NCI-H345 treated with DMSO at 0.1 percent for 48 hours (cell line): ENCODE measurements around the gene GATA6.
"Not testable (repeated sequence)": the region's sequence is repeated elsewhere in the genome, so short reads cannot be mapped to it uniquely, and the experiment has no call there.

ENCODE experiments used
- DNase-seq: peaks from one replicate; lab custom pipeline; 2025; ENCODE audit not compliant: unreplicated experiment; lab: John Stamatoyannopoulos, UW

The GATA6 gene

DNA sequence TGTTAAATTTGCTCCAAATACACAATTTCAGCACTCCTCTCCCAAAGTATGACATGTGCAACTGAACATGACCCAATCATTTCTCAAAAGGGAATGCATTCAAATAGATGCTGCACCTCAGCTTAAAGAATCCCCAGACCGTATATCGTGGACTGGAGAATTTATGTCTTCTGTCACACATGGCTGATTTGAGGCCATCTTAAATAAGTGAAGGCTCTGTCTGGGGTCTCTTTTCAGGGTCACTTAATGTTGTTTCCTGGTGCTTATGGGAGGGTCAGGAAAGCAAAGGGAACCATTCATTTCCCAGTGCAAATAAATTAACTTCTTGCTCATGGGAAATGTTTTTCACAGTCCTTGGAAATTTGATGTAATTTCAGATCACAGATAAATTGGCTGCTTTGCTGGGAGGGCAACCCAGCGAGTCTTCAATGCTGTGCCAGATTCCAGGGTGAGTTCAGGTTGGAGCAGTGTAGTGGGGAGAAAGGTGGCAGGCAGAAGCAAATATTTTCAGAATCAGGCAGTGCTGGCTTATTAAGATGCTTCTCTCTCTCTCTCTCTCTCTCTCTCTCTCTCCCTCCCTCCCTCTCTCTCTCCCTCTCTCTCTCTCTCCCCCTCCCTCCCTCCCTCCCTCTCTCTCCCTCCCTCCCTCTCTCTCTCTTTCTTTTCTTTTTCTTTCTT lies 34.3 kb downstream of the GATA6 start:
- no peak for DNase-seq

DNA sequence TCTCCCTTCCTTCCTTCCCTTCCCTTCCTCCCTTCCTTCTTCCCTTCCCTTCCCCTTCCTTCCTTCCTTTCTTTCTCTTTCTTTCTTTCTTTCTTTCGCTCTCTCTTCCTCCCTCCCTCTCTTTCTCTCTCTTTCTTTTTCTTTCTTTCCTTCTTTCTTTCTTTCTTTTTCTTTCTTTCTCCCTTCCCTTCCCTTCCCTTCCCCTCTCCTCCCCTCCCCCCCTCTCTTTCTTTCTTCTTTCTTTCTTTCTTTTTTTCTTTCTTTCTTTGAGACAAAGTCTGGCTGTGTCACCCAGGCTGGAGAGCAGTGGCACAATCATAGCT lies 34.8 kb downstream of the GATA6 start:
- DNase-seq, result no peak

DNA sequence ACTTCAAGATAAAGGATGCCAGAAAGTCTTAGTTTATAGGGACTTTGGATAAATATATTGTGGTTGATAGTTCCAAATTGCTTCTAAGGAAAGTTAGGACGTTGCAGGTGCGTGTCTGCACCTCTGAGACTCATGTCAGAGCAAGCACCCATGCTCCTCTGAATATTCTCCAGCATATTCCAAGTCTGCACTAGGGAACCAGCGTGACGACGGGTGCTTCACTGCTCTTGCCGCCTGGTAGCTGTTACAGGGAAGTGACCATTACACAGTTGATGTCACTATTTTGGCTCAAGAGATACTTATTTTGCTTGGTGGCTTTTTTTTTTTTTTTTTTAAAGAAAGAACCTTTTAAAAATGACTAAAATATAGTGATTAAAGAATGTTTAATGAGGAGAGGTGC lies 35.6 kb downstream of the GATA6 start:
- DNase-seq, result no peak

DNA sequence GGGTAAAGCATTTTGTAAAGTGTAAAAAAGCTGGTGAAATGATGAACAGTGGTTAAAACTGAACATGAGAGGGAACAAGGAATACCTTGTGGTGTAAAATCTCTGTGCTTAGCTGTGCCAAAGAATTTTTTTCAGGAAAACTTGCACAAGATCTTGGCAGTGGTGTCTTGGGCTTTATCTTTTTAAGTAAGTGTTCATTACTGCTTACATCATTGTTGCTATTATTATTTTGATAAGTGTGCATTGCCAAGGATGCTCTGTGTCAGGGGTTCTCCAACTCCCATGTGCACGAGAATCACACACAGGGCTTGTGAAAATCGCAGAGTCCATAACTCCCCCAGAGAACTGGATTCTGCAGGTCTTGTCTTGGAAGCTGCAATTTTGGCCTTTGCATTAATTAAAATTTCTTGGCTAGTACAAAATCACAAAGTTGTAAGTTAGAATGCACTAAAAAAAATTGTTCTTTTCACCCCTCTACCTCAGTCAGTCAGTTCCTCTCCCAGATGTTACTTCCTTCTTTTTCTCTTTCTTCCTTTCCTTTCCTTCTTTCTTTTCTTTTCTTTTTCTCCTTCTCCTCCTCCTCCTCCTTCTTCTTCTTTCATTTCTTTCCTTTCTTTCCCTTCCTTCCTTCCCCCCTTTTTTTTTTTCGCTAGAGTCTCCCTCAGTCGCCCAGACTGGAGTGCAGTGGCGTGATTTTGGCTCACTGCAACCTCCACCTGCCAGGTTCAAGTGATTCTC lies 37.8 kb downstream of the GATA6 start:
- no peak for DNase-seq

DNA sequence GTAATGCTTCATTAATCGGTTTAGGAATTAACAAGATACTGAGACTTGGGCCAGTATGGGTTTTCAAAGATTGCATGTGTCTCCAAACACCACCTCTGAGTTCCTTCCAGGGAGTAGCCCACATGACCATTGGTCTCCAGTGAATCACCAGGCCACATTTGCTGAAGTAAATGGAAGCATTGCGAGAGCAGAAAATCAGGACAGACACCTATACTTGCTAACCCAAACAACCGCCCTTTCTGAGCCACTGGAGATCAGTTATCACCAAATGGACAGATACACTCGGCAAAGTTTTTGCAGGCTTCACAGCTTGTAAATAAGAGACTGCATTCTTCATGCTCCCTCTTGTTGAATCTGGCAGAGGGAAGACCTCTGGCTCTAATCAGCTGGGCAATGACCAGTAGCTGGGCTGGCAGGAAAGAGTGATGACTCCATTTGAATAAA lies 40.9 kb downstream of the GATA6 start:
- DNase-seq, result no peak

DNA sequence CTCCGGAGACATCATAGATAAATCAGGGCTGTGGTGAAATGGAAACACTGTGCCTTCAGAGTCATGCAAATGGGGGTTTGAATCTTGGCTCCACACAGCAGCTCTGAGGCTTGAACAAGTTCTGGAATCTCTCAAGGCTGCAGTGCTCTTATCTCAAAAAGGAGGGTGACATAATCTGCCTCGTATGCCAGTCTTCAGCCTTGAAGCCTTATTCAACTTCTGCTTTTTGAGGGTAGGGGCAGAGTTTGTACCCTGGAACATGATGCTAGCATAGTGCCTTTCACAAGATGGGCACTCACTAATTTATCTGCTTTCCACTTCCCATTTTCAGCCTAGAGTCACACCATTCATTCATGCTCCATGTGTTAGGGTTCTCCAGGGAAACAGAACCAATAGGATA lies 42.3 kb downstream of the GATA6 start:
- no peak for DNase-seq

DNA sequence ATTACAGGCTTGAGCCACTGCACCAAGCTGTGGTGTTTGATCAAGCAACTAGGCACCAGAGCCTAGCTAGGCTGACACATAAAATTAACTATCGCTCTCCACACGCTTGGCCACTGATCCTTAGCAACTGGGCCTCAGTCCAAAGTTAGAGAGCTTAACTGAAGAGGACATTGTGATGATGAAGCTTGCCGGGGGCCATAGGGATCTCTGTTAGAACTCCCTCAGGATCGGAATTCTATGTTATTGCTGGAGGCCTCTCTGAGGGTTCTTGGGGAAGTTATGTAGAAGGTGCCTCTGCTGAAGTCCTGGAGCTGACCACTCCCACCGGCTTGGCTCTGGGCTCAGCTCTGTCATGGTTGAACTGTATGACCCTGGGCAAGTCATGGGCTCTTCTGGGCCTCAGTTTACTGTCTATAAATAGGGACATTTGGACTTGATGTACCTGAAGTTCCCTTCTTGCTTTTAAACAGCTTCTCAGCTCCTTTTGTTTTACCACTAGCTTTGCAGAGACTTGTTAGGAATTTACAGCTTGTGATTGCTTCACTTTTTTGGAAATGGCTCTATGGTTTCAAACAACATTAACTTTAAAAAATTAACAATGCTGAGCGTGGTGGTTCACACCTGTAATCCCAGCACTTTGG lies 44.1 kb downstream of the GATA6 start:
- DNase-seq, result no peak

DNA sequence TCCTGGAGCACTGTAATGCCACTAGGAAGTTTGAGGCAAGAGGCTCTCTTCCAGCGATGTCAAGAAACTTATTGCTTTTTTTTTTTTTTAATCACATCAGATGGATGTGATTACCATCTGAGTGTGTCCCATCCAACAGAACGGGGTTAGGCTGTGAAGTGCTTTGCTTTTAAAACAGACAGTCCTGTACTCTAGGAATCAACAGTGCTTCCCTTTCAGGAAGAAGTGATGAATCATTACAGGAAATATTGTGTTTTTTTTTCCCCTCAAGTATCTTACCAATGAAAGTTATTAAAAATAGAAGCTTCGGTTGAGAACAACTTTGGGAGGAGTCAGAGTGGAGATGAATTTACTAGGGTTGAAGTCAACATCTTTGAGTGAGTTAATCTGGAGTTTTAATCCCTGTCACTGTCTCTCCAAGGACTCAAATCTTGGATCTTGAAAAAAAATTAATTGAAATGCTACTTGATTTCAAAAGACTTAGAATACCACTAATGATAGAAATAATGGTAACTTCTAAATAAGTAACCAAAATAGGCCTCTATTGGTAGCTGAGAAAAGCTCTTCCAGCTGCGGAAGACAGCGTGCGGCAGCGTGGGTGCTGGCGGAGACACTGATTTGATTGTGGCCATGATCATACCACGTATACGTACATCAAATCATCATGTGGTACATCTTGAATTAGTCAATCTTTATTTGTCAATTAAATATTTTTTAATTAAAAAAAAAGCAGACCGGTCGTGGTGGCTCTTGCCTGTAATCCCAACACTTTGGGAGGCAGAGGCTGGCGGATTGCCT lies 45.5 kb downstream of the GATA6 start:
- no peak for DNase-seq

DNA sequence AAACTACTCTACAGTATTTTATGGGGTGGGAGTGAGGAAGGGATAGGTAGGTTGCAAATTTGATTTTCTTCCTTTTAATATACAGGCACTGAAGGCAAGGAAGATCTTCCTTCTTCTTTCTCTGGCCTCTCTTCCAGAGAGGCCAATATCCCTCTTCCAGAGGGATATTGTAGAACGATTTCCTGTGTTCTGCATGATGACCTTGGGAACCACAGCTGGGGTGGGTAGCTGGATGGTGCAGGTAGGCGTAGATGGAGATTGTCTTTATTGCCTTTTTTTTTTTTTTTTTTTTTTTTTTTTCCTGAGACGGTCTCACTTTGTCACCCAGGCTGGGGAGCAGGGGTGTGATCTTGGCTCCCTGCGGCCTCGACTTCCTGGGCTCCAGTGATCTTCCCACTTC lies 49.4 kb downstream of the GATA6 start:
- no peak for DNase-seq

DNA sequence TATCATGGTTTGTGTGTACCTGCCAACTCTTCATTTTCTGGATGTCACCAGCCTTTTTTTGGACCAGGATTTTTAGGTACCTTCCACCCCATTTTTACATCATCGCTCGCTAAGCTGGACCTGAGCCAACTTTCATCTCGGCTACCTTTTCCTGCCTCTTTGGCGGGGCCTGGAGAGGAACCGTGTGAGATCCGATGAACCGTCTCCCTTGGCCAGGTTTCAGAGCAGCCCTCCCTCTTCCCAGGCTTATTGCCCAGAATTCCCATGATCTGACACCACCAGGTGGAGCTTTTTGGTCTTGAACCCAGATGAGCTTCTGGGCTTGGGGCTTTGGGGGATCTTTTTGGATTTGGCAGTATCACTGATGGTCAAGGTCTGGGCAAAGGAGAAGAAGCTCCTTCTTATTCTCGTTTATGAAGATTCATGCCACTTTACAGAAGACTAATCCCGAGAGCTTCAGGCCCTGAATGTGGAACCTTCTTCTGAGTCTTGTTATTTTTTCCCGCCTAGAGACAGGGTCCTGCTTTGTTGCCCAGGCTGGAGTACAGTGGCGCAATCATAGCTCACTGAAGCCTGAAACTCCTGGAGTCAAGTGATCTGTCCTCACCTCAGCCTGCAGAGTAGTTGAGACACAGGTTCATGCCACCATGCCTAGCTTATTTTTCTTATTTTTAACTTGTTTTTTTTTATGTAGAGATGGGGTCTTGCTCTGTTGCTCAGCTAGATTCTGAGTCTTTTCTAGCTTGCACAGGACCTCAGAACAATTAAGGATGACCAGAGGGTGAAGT lies 50.4 kb downstream of the GATA6 start:
- DNase-seq, result no peak

DNA sequence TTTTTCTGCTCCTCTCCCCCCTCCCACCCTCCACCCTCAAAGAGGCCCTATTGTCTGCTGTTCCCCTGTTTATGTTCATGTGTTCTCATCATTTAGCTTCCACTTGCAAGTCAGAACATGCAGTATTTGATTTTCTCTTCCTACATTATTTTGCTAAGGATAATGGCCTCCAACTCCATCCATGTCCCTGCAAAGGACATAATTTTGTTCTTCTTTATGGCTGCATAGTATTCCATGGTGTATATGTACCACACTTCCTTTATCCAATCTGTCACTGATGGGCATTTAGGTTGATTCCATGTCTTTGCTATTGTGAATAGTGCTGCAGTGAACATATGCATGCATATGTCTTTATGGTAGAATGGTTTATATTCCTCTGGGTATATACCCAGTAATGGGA lies 51.2 kb downstream of the GATA6 start:
- not testable (repeated sequence) for DNase-seq

DNA sequence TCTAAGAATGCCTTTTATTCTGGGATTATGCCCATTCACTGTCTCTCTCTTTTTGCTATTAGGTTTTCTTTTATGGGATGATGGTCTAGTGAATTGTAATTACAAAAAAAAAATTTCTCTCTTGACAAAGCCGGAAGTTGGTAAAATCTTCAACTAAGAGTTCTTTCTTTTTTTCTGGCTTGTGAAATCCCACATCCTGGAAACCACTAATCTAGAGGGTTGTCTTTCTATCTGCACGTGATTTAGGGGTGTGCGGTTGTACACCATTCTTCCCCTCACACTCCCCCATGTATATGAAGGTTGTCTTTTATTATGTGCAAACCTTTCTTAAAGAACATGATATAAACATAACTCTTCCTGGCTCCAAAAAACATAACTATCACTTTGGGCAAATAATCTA lies 52.0 kb downstream of the GATA6 start:
- no peak for DNase-seq

DNA sequence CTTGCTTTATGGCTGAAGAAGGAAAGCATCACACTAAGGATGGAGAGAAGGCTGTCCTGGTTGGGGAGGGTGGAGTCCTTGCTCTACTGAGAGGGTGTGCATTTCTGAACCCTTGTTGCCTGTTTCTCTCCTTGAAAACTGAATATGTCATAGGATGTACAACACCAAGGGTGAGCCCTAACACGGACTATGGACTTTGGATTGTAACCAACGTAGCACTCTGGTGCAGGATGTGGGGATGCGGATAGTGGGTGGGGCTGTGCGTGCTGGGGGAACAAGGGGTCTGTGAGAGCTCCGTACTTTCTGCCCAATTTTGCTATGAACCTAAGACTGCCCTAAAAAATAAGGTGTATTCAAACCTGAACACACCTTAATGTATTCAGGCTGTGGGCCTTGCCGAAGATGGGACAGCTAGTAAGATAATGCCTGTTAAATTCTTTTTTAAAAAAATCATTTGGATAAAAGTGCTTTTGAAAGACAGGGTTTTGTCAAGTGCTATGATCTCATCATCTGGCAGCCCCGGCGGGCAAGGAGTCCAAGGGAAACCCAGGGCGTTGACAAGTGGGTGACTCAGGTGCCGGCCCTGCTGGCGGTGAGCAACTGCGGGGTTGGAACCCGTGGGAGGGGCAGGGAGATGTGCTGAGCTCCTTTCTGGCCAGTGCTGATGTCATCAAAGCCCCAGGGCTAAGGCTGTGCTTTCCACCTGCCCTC lies 54.0 kb downstream of the GATA6 start:
- DNase-seq, result no peak

DNA sequence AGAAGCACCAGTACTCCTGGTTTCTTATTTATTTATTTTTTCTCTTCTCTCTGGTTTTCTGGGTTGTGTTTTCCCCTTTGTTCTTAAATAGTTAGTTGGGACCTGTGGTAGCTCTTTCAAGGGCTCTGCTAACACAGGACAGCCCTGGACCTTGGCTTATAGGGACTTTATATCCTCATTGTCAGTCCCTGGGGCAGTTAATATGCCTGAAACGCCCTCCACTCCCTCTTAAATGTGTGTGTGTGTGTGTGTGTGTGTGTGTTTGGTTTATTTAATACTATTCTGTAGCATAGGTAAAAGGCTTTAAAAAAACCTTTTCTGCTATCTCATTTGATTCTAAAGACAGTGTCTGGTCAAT lies 54.6 kb downstream of the GATA6 start:
- no peak for DNase-seq

DNA sequence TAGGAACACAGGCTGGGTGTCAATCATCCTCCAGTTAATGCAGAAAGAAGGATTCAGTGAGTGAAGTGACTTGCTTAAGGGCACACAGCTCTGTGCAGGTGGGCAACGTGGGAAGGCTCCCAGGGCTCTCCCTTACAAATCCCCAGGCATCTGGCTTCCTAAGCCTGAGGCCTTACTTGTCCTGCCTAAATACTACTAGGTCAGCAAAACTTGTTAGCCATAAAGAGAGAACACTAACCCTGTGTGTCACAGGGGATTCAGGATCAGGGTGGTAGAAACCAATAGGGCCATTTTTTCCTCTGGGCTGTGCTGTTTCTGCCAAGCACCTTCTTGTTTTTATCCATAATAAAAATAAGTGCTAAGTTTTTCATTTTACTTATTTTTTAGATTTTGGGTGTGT lies 55.0 kb downstream of the GATA6 start:
- no peak for DNase-seq

DNA sequence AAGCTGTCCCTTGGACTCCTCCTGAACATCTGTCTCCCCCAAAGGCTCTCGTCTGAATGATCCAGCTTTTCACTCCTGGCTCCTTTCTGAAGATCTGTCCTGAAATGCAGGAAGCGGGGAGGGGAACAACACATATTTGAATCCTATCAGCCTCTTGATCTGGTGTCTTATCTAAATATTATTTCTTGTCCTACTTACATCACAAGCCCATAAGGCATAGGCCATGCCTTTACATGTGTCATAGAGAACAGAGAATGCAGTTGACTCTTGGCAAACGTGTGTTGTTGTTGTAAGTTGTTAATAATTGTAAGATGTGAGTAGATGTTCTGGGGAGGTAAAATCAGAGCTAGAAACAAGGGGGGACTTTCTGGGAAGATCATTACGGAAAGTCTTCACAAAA lies 57.4 kb downstream of the GATA6 start:
- DNase-seq, result no peak

DNA sequence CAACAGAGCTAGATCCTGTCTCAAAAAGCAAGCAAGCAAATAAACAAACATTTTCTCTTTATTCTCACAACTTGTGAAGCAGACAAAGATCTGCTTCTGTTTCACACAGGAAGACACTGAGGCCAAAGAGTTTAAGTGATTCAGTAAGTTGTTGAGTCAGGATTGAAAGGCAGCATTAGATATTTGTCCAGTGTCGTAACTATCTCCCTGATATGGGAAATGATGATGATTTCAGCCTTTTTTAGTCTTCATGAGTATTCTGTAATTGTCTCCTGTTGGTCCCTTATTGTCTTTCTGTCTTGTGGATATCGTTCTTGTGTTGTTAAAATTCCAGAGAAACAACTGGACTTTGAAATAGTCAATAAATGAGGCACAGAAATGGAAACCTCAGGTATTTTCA lies 59.6 kb downstream of the GATA6 start:
- no peak for DNase-seq

DNA sequence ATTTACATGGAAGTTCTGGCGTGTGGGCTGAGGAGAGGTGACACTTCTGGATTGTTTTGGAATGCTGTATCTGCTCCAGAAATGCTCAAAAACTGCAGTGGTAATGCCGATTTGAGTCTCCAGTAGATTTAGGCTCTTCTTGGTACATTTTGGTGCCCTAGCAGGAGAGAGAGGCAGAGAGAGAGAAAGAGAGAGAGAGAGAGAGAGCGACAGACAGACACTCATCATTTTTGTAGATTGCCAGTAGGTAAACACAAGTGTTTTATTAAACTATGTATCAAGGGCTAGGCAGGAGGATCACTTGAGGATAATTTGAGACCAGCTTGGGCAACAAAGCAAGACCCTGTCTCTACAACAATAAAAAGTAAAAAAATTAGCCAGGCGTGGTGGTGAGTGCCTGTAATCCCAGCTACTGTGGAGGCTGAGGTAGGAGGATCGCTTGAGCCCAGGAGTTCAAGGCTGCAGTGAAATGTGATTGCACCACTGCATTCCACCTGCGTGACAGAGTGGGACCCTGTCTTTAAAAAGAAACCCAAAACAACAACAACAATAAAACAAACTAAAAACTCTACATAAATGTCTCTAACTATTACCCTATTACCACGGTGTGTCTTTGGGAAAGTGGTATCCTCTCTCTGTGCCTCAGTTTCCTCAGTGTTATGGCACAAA lies 60.2 kb downstream of the GATA6 start:
- no peak for DNase-seq

DNA sequence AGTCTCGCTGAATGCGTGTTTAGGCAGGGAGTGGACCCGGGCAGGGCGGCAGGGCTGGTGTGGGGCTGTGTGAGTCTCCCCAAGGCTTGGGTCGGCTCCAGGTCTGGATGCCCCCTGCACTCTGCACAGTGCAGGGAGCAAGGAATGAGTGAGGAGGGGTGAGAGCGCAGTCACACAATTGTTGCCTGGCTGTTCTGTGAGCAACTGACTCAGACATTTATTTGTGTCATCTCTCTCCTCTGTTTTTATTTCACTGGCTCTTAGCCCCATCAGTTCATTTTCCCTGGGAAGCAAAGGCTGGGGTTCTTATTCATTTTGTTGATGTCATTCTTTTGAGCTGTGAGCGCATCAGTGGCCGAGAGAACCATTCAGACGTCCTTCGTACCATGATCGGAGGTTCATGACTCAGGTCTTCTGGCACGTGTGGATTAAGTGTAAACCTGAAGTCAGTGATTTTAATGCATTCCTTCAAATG lies 61.1 kb downstream of the GATA6 start:
- DNase-seq, result no peak

DNA sequence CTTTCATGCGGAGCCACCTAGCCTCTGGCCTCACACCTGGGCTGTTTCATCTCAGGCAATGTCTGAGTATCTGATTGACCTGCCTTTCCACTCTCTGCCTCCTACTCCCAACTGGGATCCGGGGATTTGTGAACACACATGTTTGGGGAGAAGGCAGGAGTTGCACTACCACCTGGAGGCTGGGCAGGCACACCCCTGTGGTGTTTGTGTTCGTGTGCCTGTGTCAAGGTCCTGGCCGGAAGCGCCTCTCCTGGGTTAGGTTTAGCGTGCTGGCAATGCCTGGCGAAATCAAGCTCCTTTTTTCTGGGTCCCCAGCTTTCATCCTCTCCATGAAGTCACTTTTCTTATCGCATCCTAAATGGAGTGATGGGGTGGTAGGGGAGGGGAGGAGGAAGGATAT lies 63.9 kb downstream of the GATA6 start:
- no peak for DNase-seq
